GM10248 (cell line): ENCODE data around the gene DCUN1D2.

ENCODE experiments used
- CTCF ChIA-PET: fragments of 300-600 bp; sonication (Branson Sonifier 250); formaldehyde crosslinking; extraction: SDS; loops from one replicate; lab custom pipeline; 2021; ENCODE audit warnings: antibody characterized with exemption; lab: Yijun Ruan, JAX
- POLR2A ChIA-PET: fragments of 350-650 bp; sonication (Branson Sonifier 250); formaldehyde crosslinking; extraction: SDS; loops from one replicate; lab custom pipeline; 2020; ENCODE audit warnings: antibody characterized with exemption; lab: Yijun Ruan, JAX
- DNase-seq: peaks from one replicate; pipeline ENCODE4 v3.0.0; 2012; ENCODE audit errors: extremely low spot score
- TF ChIP-seq, protein P1 (sequence below): IDR thresholded peaks from 2 replicates; pipeline ENCODE4 v1.5.1; 2012; ENCODE audit warnings: mild to moderate bottlenecking, low read depth; ENCODE audit errors: extremely low read depth, missing control alignments, control extremely low read depth

The DCUN1D2 gene

GRCh38 chr13:113415032-113415431, 75.5 kb downstream of the DCUN1D2 start:
- CTCF ChIA-PET: interaction anchor here (1.7 kb wide), 1 partner anchor 21 kb away, joined by 3 read pairs; no protein-coding TSS in a partner anchor
- POLR2A ChIA-PET: no interaction called here
- TF ChIP-seq, protein P1, sequence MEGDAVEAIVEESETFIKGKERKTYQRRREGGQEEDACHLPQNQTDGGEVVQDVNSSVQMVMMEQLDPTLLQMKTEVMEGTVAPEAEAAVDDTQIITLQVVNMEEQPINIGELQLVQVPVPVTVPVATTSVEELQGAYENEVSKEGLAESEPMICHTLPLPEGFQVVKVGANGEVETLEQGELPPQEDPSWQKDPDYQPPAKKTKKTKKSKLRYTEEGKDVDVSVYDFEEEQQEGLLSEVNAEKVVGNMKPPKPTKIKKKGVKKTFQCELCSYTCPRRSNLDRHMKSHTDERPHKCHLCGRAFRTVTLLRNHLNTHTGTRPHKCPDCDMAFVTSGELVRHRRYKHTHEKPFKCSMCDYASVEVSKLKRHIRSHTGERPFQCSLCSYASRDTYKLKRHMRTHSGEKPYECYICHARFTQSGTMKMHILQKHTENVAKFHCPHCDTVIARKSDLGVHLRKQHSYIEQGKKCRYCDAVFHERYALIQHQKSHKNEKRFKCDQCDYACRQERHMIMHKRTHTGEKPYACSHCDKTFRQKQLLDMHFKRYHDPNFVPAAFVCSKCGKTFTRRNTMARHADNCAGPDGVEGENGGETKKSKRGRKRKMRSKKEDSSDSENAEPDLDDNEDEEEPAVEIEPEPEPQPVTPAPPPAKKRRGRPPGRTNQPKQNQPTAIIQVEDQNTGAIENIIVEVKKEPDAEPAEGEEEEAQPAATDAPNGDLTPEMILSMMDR: no peak
- no peak for DNase-seq

DNA sequence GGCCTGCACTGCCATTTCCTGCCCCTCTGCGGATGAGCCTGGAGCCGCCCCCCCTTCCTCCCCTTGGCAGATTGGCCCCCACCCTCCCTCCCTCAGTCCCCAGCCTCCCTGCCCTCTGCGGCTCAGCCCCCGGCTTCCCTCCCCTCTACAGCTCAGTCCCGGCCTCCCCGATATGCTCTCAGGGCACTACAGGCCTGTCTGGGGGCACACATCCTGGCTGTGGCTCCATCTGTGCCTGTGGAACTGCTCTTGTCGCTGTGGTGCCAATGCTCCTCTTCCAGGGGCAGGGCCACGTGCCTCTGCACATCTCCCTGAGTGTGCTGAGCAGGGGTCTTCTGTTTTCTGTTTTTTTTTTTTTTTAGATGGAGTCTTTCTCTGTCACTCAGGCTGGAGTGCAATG, 76.2 kb downstream of the DCUN1D2 start:
- ChIA-PET CTCF (no interaction called here), POLR2A (no interaction called here)
- TF ChIP-seq, protein P1: no peak
- no peak for DNase-seq

- ChIA-PET POLR2A (no interaction called here), CTCF (no interaction called here)
- TF ChIP-seq, protein P1: no peak
- no peak for DNase-seq
These were observed 76.6 kb downstream of the DCUN1D2 start for GRCh38 chr13:113413898-113414282.

DNA sequence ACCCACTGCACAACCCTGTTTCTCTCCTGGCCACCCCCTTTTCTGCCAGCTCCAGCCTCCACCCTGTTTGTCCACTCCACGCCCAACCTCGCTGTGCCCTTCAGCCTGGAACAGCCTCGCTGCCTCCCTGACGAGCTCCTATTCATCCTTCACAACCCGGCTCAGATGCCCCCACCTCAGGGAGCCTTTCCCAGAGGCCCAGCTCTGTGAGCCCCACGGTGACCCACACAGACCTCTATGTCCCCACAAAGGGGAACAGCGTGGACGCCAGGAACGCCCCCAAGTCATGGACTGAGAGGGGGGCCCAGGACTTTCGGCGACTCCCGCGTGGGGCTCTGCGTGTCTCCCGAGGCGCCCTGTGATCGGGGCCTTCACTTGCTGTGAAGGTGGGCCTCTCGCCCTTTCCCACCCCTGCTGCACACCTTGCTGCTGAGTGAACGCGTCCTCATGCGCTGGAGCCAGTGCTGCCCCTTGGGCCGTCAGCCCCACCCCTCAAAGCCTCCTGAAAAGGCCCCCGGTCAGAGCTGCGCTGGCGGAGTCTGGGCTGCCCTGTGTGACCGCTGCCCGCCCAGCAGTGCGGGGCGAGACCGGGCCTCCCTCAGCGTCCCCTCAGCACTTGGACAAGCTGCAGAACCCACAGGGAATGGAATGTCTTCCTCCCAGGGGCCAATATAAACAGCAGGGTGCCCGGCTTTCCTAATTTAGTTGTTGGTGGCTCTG, 77.2 kb downstream of the DCUN1D2 start:
- CTCF ChIA-PET: no interaction called here
- POLR2A ChIA-PET: no interaction called here
- no peak for DNase-seq

DNA sequence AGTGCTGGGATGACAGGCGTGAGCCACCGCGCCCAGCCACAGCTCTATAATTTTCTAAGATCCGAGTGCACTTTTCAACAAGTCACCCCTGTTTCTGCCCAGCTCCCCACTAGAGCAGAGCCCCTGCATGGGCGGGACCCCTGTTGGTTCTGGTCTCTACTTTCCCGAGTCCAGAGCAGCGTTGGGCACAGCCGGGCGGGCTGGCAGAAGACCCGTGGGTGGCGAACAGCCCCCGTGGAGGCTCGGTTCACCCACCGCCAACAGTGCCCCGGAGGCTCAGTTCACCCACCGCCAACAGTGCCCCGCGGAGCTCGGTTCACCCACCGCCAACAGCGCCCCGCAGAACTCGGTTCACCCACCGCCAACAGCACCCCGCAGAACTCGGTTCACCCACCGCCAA, 78.1 kb downstream of the DCUN1D2 start:
- TF ChIP-seq, protein P1: no peak
- CTCF ChIA-PET: no interaction called here
- no peak for DNase-seq
- POLR2A ChIA-PET: no interaction called here

More for the DNA sequence above, 77.2 kb downstream of the DCUN1D2 start:
- TF ChIP-seq, protein P1: no peak

DNA sequence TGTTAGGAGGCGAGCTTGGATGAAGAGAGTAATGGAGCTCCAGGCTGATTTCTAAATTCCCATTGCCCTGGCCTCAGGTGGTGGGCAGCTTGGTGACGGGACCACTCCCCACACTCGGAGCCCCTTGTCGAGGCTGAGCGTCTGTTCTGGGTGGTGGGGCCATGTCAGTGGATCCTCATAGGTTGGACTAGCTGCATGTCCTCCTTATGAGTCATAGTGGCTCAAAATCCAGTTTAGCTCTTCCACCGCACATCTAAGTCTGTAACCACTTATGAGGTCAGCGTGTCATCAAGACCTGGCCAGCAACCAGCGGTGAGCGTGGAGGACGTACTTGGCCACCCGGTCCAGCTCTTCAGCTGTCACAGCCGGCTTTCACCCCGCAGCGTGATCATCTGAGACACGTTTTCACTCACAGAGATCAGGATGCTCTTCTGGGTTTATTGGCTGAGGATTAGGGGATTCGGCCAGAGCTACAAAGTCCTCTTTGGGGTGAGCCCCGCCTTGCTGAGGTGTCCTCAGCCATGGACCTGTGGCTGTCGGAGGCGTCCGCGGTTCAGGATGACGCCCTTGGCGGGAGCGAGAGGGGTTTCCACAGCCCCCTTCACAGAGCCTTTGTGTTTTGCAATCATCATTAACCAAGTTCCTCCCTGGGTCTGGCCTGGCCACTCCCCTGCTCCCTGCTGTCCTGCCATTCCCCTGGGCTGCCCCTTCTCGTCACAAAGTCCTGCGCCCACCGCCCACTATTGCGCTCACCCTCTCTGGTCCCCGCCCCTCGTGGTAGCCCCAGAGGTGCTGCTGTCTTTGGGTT, 79.1 kb downstream of the DCUN1D2 start:
- POLR2A ChIA-PET: no interaction called here
- CTCF ChIA-PET: interaction anchor here (0.9 kb wide), 1 partner anchor 18 kb away, joined by 3 read pairs; no protein-coding TSS in a partner anchor
- no peak for DNase-seq
- TF ChIP-seq, protein P1: no peak
